ENCODE measurements around the gene GXYLT2.

Gene GXYLT2

DNA sequence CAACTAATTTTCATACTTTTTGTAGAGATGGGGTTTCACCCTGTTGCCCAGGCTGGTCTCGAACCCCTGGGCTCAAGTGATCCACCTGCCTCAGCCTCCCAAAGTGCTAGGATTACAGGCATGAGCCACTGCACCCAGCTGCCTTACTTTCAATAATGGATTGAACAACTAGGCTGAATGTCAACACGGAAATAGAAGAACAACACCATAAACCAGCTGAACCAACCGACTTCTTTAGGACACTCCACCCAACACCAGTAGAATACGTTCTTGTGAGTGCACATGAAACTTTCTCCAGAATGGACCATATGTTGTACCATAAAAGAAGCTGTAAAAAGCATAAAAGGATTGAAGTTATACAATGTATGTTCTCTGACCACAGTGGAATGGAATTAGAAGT lies 42.9 kb downstream of the GXYLT2 start:
- TF ChIP-seq, protein P1, sequence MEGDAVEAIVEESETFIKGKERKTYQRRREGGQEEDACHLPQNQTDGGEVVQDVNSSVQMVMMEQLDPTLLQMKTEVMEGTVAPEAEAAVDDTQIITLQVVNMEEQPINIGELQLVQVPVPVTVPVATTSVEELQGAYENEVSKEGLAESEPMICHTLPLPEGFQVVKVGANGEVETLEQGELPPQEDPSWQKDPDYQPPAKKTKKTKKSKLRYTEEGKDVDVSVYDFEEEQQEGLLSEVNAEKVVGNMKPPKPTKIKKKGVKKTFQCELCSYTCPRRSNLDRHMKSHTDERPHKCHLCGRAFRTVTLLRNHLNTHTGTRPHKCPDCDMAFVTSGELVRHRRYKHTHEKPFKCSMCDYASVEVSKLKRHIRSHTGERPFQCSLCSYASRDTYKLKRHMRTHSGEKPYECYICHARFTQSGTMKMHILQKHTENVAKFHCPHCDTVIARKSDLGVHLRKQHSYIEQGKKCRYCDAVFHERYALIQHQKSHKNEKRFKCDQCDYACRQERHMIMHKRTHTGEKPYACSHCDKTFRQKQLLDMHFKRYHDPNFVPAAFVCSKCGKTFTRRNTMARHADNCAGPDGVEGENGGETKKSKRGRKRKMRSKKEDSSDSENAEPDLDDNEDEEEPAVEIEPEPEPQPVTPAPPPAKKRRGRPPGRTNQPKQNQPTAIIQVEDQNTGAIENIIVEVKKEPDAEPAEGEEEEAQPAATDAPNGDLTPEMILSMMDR (IDR thresholded peaks at IDR 0.05; ENCODE audit: low read depth, low read length, missing control alignments): no peak
- no peak overlapping the region for H3K27ac ChIP-seq
- DNase-seq: no peak
- no peaks in the 10 kb centered on the region for H3K36me3 ChIP-seq (replicated peaks)
- in situ Hi-C loops (cut with HindIII; ENCODE audit: low pct_ligation_motif_present, low sequenced_read_pairs): no loop called here
- no peaks in the 10 kb centered on the region for H3K27me3 ChIP-seq (replicated peaks)
- no peak overlapping the region for H3K4me3 ChIP-seq (ENCODE audit: low read depth, low read length)

DNA sequence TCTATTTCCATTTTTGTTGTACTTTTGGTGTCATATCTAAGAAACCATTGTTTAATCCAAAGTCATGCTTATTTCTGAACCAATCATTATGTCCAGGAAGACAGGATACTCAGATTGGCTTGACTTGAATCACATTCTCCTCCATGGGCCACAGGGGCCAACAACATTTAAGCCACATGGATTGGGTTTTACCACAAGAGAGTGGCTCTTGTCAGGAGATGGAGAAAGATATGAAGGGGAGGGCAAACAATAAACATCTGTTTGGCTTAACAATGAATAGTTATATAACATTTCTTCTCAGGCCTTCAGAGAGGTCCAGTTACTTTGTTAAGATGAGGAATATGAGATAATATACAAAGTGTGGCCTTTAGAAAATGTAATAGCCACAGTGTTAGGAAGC lies 44.6 kb downstream of the GXYLT2 start:
- no peak overlapping the region for H3K27ac ChIP-seq
- no peak overlapping the region for H3K4me3 ChIP-seq (ENCODE audit: low read depth, low read length)
- no peak for DNase-seq
- no peaks in the 10 kb centered on the region for H3K36me3 ChIP-seq (replicated peaks)
- in situ Hi-C loops (cut with HindIII; ENCODE audit: low pct_ligation_motif_present, low sequenced_read_pairs): no loop called here
- no peaks in the 10 kb centered on the region for H3K27me3 ChIP-seq (replicated peaks)
- TF ChIP-seq, protein P1 (IDR thresholded peaks at IDR 0.05; ENCODE audit: low read depth, low read length, missing control alignments): no peak

DNA sequence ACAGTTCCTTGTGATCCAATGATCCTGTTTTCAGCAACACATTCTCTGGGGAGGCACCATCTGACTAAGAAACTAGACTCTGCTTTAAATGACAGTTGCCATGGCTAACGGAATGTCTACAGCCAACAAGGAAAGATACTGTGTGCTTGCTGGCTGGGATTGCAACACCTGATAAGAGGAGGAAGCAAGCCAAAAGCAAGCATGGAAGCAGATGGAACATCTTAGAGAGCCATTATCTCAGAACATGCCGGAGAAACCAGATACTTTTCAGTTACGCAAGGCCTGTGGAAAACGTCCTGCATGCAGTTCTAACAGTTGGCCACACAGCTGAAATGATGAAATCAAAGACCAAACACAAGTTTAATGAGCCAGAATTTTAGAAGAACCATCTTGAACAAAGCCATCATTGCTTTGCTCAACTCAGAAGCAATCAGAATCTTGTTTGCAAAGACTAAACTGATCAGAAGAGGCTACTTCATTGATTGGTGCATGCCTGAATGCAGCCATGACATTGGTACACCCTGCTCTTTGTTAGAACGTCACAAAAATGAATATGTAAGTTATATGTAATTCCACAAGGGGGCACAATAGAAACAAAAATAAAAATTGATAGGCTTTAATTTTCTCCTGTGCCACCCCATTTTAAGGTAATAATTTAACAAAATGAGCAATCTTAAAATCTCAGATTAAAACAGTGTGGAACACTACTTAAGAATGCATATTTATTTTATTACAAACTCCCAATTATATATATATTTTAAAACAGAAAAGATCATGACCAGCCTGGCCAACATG lies 50.8 kb downstream of the GXYLT2 start:
- H3K4me3 ChIP-seq (ENCODE audit: low read depth, low read length): no peak overlapping the region
- TF ChIP-seq, protein P1 (IDR thresholded peaks at IDR 0.05; ENCODE audit: low read depth, low read length, missing control alignments): peak; percentile 68
- peak overlapping the region; percentile 69 for H3K27ac ChIP-seq
- H3K27me3 ChIP-seq (replicated peaks): no peaks in the 10 kb centered on the region
- peak; percentile 97 for DNase-seq
- H3K36me3 ChIP-seq (replicated peaks): no peaks in the 10 kb centered on the region
- in situ Hi-C loops (cut with HindIII; ENCODE audit: low pct_ligation_motif_present, low sequenced_read_pairs): no loop called here

DNA sequence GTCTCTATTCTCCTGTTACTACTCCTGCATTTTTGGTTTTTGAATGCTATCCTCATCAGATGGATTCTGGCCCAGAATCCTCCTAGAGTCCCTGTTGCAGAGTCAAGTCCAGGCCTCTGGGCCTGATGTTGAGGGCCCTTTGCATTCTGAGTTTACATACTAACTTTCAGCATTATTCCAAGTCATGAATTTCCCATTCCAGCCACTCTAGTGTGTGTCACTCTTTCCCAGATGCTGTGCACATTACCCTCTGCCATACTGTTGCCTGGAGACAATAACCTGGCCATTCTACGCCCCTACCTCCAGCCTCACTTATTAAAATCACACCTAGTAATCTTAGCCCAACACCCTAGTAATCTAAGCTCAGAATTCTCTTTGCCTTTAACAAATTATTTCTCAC lies 53.4 kb downstream of the GXYLT2 start:
- in situ Hi-C loops (cut with HindIII; ENCODE audit: low pct_ligation_motif_present, low sequenced_read_pairs): no loop called here
- TF ChIP-seq, protein P1 (IDR thresholded peaks at IDR 0.05; ENCODE audit: low read depth, low read length, missing control alignments): no peak
- DNase-seq: no peak
- Histone ChIP-seq H3K4me3 (ENCODE audit: low read depth, low read length) (no peak overlapping the region), H3K36me3 (replicated peaks) (no peaks in the 10 kb centered on the region), H3K27ac (no peak overlapping the region), H3K27me3 (replicated peaks) (no peaks in the 10 kb centered on the region)

DNA sequence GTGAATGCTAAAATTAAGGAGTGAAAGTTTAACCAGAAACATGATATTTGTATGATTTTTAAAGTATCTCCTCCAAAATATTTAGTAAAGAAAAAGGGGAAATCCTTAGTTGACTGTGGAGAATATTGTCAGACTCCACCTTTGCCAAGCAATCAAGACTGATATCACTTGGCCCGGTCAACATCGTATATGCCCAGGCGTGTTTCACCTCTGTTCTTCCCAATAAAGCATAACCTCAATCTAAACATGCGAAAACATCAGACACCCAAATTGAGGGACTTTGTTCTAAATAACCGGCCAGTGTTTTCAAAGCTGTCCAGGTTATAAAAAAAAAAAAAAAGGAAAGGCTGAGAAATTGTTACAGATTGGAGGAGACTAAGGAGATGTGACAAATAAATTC lies 54.6 kb downstream of the GXYLT2 start:
- Histone ChIP-seq H3K27ac (no peak overlapping the region), H3K4me3 (ENCODE audit: low read depth, low read length) (no peak overlapping the region), H3K27me3 (replicated peaks) (no peaks in the 10 kb centered on the region), H3K36me3 (replicated peaks) (no peaks in the 10 kb centered on the region)
- no peak for DNase-seq
- TF ChIP-seq, protein P1 (IDR thresholded peaks at IDR 0.05; ENCODE audit: low read depth, low read length, missing control alignments): no peak
- in situ Hi-C loops (cut with HindIII; ENCODE audit: low pct_ligation_motif_present, low sequenced_read_pairs): no loop called here

DNA sequence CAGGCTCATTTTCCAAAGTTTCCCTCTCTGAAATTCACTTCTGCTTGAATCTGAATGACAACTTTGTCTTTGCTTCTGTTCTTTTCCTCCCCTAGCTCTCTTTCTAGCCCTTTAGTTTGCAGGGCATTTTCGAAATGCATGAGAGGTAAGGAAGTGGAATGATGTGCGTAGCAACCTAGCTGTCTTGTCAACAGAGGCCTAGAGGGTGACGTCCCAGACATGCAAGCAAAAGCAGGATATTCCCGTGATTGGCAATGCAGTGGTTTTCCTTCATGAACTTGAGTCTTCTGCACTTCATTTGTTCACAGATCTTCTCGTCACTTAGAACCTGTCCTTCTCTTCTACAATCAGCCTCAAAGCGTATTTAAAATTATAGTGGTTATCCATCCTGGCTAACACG lies 56.9 kb downstream of the GXYLT2 start:
- Histone ChIP-seq H3K27ac (no peak overlapping the region), H3K36me3 (replicated peaks) (no peaks in the 10 kb centered on the region), H3K27me3 (replicated peaks) (no peaks in the 10 kb centered on the region), H3K4me3 (ENCODE audit: low read depth, low read length) (no peak overlapping the region)
- TF ChIP-seq, protein P1 (IDR thresholded peaks at IDR 0.05; ENCODE audit: low read depth, low read length, missing control alignments): no peak
- no peak for DNase-seq
- in situ Hi-C loops (cut with HindIII; ENCODE audit: low pct_ligation_motif_present, low sequenced_read_pairs): no loop called here

All from brain microvascular endothelial cell (primary cell).